Measurements from ENCODE around the gene RNF38.

Gene RNF38

DNA sequence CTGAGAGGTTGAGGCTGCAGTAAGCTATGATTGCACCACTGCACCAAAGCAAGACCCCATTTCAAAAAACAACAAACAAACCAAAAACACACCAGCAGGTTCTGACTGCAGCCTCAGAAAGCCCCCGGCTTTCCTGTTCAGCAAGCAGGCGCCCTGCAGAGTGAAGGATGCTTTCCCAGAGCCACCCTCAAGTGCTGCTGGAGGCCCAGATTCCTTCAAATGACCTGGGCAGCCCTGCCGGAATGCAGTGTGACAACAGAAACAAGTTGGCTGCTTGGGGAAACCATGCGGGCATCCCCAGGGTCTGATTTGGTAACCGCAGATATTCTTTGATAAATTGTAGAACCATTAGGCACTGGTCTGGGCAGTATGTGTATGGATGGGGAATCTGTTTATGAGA lies 106.2 kb downstream of the RNF38 start:
- H3K27ac Mint-ChIP-seq, result no peak overlapping the region
- peaks cover 8% of the 10 kb centered on the region for H3K27me3 Mint-ChIP-seq (ENCODE audit: low read depth)
- no peaks in the 10 kb centered on the region for H3K9me3 Mint-ChIP-seq
- H3K36me3 Mint-ChIP-seq (ENCODE audit: low read depth), result peaks cover 2% of the 10 kb centered on the region
- no peaks in the 10 kb centered on the region for H3K4me1 Mint-ChIP-seq
- H3K4me3 Mint-ChIP-seq, result no peak overlapping the region
- TF ChIP-seq, protein P1, sequence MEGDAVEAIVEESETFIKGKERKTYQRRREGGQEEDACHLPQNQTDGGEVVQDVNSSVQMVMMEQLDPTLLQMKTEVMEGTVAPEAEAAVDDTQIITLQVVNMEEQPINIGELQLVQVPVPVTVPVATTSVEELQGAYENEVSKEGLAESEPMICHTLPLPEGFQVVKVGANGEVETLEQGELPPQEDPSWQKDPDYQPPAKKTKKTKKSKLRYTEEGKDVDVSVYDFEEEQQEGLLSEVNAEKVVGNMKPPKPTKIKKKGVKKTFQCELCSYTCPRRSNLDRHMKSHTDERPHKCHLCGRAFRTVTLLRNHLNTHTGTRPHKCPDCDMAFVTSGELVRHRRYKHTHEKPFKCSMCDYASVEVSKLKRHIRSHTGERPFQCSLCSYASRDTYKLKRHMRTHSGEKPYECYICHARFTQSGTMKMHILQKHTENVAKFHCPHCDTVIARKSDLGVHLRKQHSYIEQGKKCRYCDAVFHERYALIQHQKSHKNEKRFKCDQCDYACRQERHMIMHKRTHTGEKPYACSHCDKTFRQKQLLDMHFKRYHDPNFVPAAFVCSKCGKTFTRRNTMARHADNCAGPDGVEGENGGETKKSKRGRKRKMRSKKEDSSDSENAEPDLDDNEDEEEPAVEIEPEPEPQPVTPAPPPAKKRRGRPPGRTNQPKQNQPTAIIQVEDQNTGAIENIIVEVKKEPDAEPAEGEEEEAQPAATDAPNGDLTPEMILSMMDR (IDR thresholded peaks at IDR 0.05; ENCODE audit: unreplicated experiment in 3 of 3), result no peak

DNA sequence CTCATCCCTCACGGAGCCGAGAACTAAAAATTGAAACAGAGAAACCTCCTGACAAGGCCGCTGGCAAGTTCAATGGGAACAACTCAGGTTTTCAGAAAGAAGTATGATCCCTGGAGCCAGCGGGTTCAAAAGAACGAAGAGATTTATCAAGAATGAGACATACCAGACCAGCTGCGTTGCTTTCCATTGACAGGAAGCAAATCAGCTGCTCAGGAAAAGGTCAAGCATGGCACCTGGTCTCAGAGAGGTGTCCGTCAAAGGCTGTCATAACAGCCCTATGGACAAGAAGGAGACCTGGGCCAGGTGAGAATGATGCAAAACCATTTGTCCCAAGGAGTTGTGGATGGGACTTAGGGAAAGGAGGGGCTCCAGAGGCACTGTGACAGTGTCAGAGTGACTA lies 106.9 kb downstream of the RNF38 start:
- Mint-ChIP-seq H3K9me3 (no peaks in the 10 kb centered on the region), H3K4me3 (no peak overlapping the region), H3K27ac (no peak overlapping the region), H3K4me1 (no peaks in the 10 kb centered on the region), H3K27me3 (ENCODE audit: low read depth) (peaks cover 8% of the 10 kb centered on the region), H3K36me3 (ENCODE audit: low read depth) (peaks cover 3% of the 10 kb centered on the region)
- TF ChIP-seq, protein P1 (IDR thresholded peaks at IDR 0.05; ENCODE audit: unreplicated experiment in 3 of 3), result no peak

DNA sequence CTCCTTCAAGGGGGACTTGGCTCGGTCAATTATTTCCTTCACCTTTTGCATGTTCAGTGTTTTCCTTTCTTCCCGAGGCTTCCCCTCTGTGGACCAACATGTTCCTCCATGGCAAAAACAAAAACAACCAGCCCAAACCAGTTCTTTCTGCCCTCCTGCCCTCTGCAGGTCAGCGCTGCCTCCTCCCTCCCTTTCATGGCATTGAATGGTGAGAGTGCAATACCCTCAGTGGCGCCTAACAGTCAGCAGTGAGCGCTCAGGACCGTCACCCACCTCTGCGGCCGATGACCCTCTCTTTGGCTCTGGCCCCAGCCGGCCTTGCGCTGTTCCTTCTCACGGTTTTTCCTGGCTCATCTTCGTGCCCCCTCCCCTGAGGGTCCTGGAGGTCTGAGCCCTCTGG lies 107.4 kb downstream of the RNF38 start:
- TF ChIP-seq, protein P1 (IDR thresholded peaks at IDR 0.05; ENCODE audit: unreplicated experiment in 3 of 3), result no peak
- no peaks in the 10 kb centered on the region for H3K9me3 Mint-ChIP-seq

DNA sequence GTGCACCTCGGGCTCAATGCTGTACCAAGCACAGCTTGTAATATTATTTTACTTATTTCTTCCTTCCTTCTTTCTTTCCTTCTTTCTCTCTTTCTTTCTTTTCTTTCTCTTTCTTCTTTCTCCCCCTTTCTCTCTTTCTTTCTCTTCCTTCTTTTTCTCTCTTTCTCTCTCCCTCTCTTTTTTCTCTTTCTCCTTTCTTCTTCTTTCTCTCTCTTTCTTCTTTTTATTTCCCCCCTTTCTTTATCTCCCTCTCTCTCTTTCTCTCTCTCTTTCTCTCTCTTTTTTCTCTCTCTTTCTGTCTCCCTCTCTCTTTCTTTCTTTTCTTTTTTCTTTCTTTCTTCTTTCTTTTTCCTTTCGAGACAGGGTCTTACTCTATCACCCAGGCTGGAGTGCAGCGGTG lies 109.1 kb downstream of the RNF38 start:
- TF ChIP-seq, protein P1 (IDR thresholded peaks at IDR 0.05; ENCODE audit: unreplicated experiment in 3 of 3), result no peak
- Mint-ChIP-seq H3K9me3 (no peaks in the 10 kb centered on the region), H3K27me3 (ENCODE audit: low read depth) (peaks cover 8% of the 10 kb centered on the region), H3K4me1 (no peaks in the 10 kb centered on the region), H3K4me3 (no peak overlapping the region), H3K36me3 (ENCODE audit: low read depth) (peaks cover 4% of the 10 kb centered on the region), H3K27ac (peak overlapping the region in 1 of 3 experiments; percentile 47)

More for the DNA sequence above, 107.4 kb downstream of the RNF38 start:
- no peak overlapping the region for H3K4me3 Mint-ChIP-seq
- H3K27me3 Mint-ChIP-seq (ENCODE audit: low read depth), result peaks cover 8% of the 10 kb centered on the region
- peaks cover 4% of the 10 kb centered on the region for H3K36me3 Mint-ChIP-seq (ENCODE audit: low read depth)
- peak overlapping the region in 1 of 3 experiments; percentile 61 for H3K27ac Mint-ChIP-seq
- H3K4me1 Mint-ChIP-seq, result no peaks in the 10 kb centered on the region

DNA sequence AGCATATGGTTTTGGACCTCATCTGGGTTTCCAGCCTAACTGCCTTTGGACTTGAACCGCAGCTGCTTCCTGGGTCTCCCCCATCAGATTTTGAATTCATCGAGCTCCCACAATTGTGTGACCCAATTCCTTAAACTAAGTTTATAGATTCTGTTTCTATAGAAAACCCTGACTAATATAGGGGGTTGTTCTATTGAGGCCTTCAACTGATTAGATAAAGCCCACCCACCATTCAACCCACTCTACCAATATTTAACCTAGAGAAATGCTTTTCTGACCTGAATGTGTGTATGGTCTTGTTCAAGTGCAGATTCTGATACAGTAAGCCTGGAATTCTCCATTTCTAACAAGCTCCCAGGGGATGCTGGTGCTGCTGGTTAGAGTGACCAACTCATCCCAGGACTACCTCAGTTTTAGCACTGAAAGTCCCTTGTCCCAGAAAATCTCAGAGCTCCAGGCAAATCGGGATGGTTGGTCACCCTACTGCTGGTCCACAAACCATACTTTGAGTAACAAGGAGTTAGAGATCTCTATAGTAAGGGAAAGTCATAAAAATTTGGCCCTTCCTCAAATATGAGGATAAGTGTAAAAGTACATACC lies 110.1 kb downstream of the RNF38 start:
- Mint-ChIP-seq H3K27ac (no peak overlapping the region), H3K9me3 (no peaks in the 10 kb centered on the region), H3K36me3 (ENCODE audit: low read depth) (peaks cover 4% of the 10 kb centered on the region), H3K27me3 (ENCODE audit: low read depth) (peaks cover 8% of the 10 kb centered on the region), H3K4me1 (no peaks in the 10 kb centered on the region), H3K4me3 (no peak overlapping the region)
- TF ChIP-seq, protein P1 (IDR thresholded peaks at IDR 0.05; ENCODE audit: unreplicated experiment in 3 of 3), result no peak

DNA sequence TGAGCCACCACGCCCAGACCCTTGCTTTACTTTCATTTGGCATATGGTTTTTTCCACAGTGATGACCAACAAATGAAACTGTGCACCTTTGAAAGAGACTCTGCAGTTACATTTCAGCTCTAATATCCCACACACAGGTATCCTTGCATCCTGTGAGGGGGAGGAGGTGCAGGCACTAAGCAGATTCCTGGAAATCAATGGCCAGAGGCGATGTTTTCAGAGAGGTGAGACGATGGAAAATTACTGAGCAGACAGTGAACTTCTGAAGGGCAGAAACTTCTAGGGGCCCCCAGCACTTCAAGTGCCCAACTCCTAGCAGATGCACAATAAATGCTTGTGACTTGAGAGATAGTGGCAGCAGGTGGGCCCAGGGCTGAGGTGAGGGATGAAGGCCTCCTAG lies 112.0 kb downstream of the RNF38 start:
- Mint-ChIP-seq H3K9me3 (no peaks in the 10 kb centered on the region), H3K36me3 (ENCODE audit: low read depth) (peaks cover 9% of the 10 kb centered on the region), H3K4me3 (no peak overlapping the region), H3K4me1 (no peaks in the 10 kb centered on the region), H3K27me3 (ENCODE audit: low read depth) (peaks cover 7% of the 10 kb centered on the region), H3K27ac (peak overlapping the region in 2 of 3 experiments; percentile 26 to 83)
- TF ChIP-seq, protein P1 (IDR thresholded peaks at IDR 0.05; ENCODE audit: unreplicated experiment in 3 of 3), result no peak

Data from nephron (organoid).